HG03432 (cell line): ENCODE results near the gene NKX2-3.
A peak's percentile ranks its signal among the peaks of the same experiment; 100 is the strongest.

Source experiments
- ATAC-seq: cut with Tn5 transposase; IDR thresholded peaks from one replicate; pipeline ENCODE4 v1.9.1; 2021; ENCODE audit warnings: mild to moderate bottlenecking, moderate library complexity; ENCODE audit not compliant: unreplicated experiment

Gene NKX2-3

GRCh38 chr10:99537989-99538917 is 5.5 kb downstream of the NKX2-3 start:
- ATAC-seq = no peak

DNA sequence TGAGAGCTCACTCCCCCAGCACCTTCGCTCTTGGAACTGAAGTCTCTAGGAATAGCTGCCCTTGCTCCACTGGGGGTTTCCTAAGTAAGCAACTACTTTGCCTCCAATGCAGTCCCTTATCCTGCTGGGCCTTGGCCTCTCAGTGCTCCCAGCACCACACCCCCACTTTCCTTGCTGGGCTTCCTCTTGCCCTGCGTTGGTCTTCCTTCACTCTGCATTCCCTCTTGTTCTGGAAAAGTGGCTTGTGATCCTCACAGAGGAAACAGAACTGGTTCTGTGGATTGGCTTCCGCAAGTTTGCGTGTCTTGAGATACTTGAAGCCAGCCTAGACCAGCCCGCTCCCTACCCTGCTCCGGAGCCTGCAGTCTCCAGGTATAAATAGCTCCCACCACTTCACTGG is 6.4 kb downstream of the NKX2-3 start:
- no peak for ATAC-seq

- no peak for ATAC-seq
Observed at GRCh38 chr10:99539820-99540219, 7.1 kb downstream of the NKX2-3 start.

DNA sequence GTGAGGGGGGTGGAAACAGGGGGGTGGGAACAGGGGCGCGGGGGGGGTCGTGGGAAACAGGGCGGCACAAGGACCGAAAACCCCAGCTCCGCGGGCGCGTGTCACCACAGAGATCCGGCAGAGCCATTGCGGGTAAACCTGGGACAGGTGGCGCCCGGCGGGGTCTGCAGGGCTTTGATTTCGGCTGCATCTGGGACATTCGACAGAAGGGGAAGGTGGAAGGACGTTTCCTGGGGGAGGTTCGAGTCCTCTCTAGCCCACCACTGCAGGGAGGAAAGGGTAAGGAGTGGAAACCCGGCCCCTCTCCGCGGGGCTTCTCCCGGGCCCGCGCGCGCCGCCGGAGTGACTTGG is 7.5 kb downstream of the NKX2-3 start:
- no peak for ATAC-seq

- no peak for ATAC-seq
Observed at GRCh38 chr10:99540657-99541531, 8.2 kb downstream of the NKX2-3 start.

GRCh38 chr10:99544322-99544721 is 11.6 kb downstream of the NKX2-3 start:
- no peak for ATAC-seq

GRCh38 chr10:99548041-99548530 is 15.3 kb downstream of the NKX2-3 start:
- ATAC-seq = no peak

DNA sequence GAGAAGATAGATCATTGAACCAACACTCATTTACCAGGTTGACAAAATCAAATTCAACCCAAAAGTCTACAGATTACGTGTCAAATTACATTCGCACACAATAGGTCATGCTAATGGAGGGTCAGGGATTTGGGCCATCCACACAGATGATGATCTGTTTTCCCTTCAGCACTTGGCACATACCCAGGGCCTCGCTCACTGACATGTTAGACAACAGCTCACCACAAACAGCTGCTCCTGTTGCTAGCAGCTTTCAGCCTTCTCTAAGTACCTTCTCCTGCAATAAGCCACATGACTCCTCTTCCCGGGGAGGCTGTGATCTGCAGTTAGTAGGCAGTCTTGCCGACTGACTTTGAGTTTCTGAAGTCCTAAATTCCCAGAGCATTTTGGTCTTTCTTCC is 18.4 kb downstream of the NKX2-3 start:
- ATAC-seq = peak; percentile 31

GRCh38 chr10:99551616-99552015 is 18.9 kb downstream of the NKX2-3 start:
- ATAC-seq = no peak

DNA sequence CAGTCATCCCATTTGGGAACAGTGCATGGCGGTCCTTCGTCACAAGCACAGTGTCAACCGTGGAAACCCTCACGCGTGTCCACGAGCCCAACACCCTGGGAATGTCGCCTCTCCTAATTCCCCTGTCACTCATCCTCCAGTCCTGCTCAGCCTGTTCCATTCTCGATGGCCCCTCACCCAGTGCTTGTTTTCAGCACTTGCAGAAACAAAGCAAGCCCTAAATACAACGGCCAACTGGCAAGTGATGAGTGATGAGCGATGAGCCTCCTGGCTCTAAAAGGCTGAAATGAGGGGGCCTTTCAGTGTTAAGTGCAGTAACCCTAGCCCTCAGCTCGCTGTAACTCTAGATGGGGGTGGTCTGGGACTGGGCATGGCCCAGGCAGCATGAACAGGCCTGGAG is 22.6 kb downstream of the NKX2-3 start:
- no peak for ATAC-seq

- ATAC-seq = peak; percentile 88
Observed at GRCh38 chr10:99555825-99556523, 23.2 kb downstream of the NKX2-3 start.

- ATAC-seq = no peak
Observed at GRCh38 chr10:99557044-99557443, 24.3 kb downstream of the NKX2-3 start.

- no peak for ATAC-seq
Observed at GRCh38 chr10:99558708-99559107, 26.0 kb downstream of the NKX2-3 start.

GRCh38 chr10:99560277-99561126 is 27.8 kb downstream of the NKX2-3 start:
- no peak for ATAC-seq

DNA sequence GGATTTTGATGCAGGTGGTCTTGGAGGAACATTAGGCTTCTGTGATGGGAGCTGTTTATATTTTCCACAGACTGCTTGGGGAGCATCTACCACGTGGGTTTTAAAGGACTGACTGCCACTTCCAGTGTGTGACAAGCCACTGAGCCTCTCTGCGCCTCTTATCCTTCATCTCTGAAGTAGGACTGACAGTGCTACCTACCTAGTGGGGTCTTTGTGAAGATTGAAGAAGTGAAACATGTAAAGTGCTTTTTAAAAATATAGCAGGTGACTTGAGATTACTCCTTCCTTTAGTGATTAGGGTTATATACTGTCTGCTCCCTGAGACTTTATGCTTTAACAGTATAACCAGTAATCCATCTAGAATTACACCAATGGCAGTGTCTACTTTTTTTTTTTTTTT is 29.9 kb downstream of the NKX2-3 start:
- no peak for ATAC-seq

- ATAC-seq = no peak
Observed at GRCh38 chr10:99564361-99564760, 31.6 kb downstream of the NKX2-3 start.

GRCh38 chr10:99565166-99565565 is 32.4 kb downstream of the NKX2-3 start:
- no peak for ATAC-seq

- no peak for ATAC-seq
Observed at GRCh38 chr10:99569253-99569939, 36.7 kb downstream of the NKX2-3 start.

DNA sequence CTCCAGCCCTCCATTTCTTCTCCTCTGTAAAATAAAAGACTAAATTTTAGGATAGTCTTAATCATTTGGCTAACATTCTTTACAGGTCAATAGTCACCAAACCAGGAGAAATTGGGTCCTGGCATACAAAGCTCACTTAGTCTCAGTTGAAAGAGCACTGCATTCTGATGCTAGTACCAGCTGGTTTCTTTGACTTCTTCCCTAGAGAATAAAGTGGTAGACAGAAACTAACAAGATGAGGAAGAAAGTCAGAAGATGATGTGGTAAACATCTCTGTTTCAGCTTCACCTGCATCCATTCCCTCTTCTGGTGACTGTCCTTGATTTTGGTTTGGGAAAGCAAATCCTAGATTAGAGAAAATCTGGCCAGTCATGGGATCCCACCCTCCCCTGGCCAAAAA is 37.2 kb downstream of the NKX2-3 start:
- ATAC-seq = no peak

DNA sequence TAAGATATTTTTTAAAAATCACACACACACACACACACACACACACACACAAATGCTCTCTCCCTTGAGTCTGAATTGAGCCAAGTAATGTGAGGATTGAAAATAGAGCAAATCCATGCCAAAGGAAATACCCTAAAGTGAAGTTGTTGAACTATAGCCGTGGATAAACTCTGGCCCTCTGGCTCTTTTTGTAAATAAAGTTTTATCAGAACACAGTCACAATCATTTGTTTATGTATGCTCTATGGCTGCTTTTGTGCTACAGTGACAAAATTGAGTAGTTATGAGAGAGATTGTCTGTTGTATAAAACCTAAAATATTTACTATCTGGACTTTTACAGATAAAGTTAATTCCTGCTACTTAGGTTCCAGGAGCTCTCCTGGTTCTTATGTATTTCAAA is 39.1 kb downstream of the NKX2-3 start:
- no peak for ATAC-seq
